Lung (tissue), 12 donors: Measurements from ENCODE around the gene OGFOD2. TPM values are rescaled to one million over a fixed set of nuclear protein-coding genes. Genes with fewer than 3 reads are reported as not detected.

ENCODE experiments used
- ATAC-seq: fragments of 200-7000 bp; cut with Tn5 transposase; one replicate; pipeline ENCODE4 v1.9.1; 2020; ENCODE audit warnings: moderate number of reproducible peaks; ENCODE audit not compliant: insufficient read depth, low FRiP score
- DNase-seq, 3 donors: peaks; one replicate each; pipeline ENCODE4 v3.0.0-alpha.2; 2013 to 2017
- H3K27ac ChIP-seq, 2 donors: one replicate each; pipeline ENCODE4 v1.5.1; 2013; ENCODE audit warnings: mild to moderate bottlenecking in 2 of 2, moderate library complexity in 2 of 2, control low read depth in 1 of 2, inconsistent platforms in 1 of 2, low read depth in 1 of 2, low read length in 1 of 2
- H3K27me3 ChIP-seq, 3 donors: one replicate each; pipeline ENCODE4 v1.5.1; 2013; ENCODE audit warnings: low read length in 2 of 3; ENCODE audit not compliant: control insufficient read depth in 3 of 3, insufficient read depth in 3 of 3
- H3K36me3 ChIP-seq, 4 donors: one replicate each; pipeline ENCODE4 v1.5.1; 2013; ENCODE audit warnings: low read length in 4 of 4, mild to moderate bottlenecking in 1 of 4, moderate library complexity in 1 of 4; ENCODE audit not compliant: control insufficient read depth in 4 of 4, insufficient read depth in 4 of 4
- H3K4me1 ChIP-seq, 5 donors: one replicate each; pipeline ENCODE4 v1.5.1; 2013; ENCODE audit warnings: low read length in 5 of 5, mild to moderate bottlenecking in 2 of 5, moderate library complexity in 1 of 5; ENCODE audit not compliant: control insufficient read depth in 5 of 5, insufficient read depth in 5 of 5
- H3K4me3 ChIP-seq: one replicate; pipeline ENCODE4 v1.5.1; 2013; ENCODE audit warnings: mild to moderate bottlenecking, control low read depth, moderate library complexity
- H3K9ac ChIP-seq, 2 donors: one replicate each; pipeline ENCODE4 v1.5.1; 2013; ENCODE audit warnings: low read length in 2 of 2, control low read depth in 1 of 2; ENCODE audit not compliant: insufficient read depth in 1 of 2
- H3K9me3 ChIP-seq, 4 donors: one replicate each; pipeline ENCODE4 v1.5.1; 2013; ENCODE audit warnings: low read length in 3 of 4, mild to moderate bottlenecking in 1 of 4, moderate library complexity in 1 of 4; ENCODE audit not compliant: control insufficient read depth in 4 of 4, insufficient read depth in 3 of 4
- CTCF ChIP-seq: IDR thresholded peaks from 2 replicates; pipeline ENCODE4 v1.5.1; 2012; ENCODE audit warnings: mild to moderate bottlenecking; ENCODE audit errors: control extremely low read depth, extremely low read depth
- WGBS, 2 donors: extraction: QIAGEN DNeasy Blood & Tissue Kit; methylation state at CpG; one replicate each; pipeline ENCODE4 v1.1.7; 2013; 5-methylcytosine and 5-hydroxymethylcytosine counted together
- polyA plus RNA-seq, 2 donors: library from polyadenylated mRNA; stranded (reverse); fragments of 200-250 nt; gene quantifications; one replicate each; pipeline ENCODE4 v1.2.1, GENCODE V29; 2013
- total RNA-seq, 2 donors: library from RNA; depleted of rRNA in 1 of 2; stranded (reverse); fragments of >200 nt in 1 of 2; gene quantifications; one replicate each; pipeline ENCODE4 v1.2.1, GENCODE V29; 2014 to 2021
- donor health status: control.
- donor health status: control.
- donor health status: Bipolar disorder and iron deficiency.
- donor health status: healthy.
- donor health status: DM: yes; HTN: yes; CAD: no.

The OGFOD2 gene
- total and polyA plus RNA-seq, 4 donors, result 11.4 to 30.1 (median 18.5) TPM

- Histone ChIP-seq H3K27me3 (no peaks in the 10 kb centered on the region), H3K9ac (no peak overlapping the region), H3K4me3 (no peak overlapping the region), H3K27ac (no peak overlapping the region), H3K4me1 (peaks cover 0 to 2% (median 0%) of the 10 kb centered on the region in 5 donors), H3K9me3 (no peaks in the 10 kb centered on the region), H3K36me3 (peaks cover 0 to 51% (median 3%) of the 10 kb centered on the region in 4 donors)
- WGBS, 2 donors, result 84 to 89% methylated on average over 20 of the region's 20 CpGs
- ATAC-seq (no peak), DNase-seq (no peak)
- TF ChIP-seq CTCF, result no peak
Observed at GRCh38 chr12:122999986-123000420, 25.0 kb downstream of the OGFOD2 start.

GRCh38 chr12:123000578-123000977, 25.5 kb downstream of the OGFOD2 start:
- TF ChIP-seq CTCF, result no peak
- no peak overlapping the region for H3K27ac ChIP-seq
- no peaks in the 10 kb centered on the region for H3K9me3 ChIP-seq
- no peak for DNase-seq
- WGBS, 2 donors, result 96 to 98% methylated on average over 10 of the region's 10 CpGs
- no peak overlapping the region for H3K4me3 ChIP-seq
- no peak for ATAC-seq
- H3K36me3 ChIP-seq, result peaks cover 0 to 49% (median 3%) of the 10 kb centered on the region in 4 donors
- H3K9ac ChIP-seq, result no peak overlapping the region
- H3K27me3 ChIP-seq, result no peaks in the 10 kb centered on the region
- peaks cover 0 to 2% (median 0%) of the 10 kb centered on the region in 5 donors for H3K4me1 ChIP-seq

GRCh38 chr12:123001464-123001863, 26.4 kb downstream of the OGFOD2 start:
- no peak for DNase-seq
- ATAC-seq, result no peak
- no peaks in the 10 kb centered on the region for H3K9me3 ChIP-seq
- H3K27me3 ChIP-seq, result no peaks in the 10 kb centered on the region
- no peaks in the 10 kb centered on the region for H3K4me1 ChIP-seq
- H3K9ac ChIP-seq, result no peak overlapping the region
- H3K4me3 ChIP-seq, result no peak overlapping the region
- no peak overlapping the region for H3K27ac ChIP-seq
- WGBS, 2 donors, result 92 to 95% methylated on average over 3 of the region's 3 CpGs
- H3K36me3 ChIP-seq, result peaks cover 0 to 43% (median 3%) of the 10 kb centered on the region in 4 donors
- TF ChIP-seq CTCF, result no peak

GRCh38 chr12:123003257-123003656, 28.2 kb downstream of the OGFOD2 start:
- Histone ChIP-seq H3K4me1 (no peaks in the 10 kb centered on the region), H3K4me3 (no peak overlapping the region), H3K36me3 (peaks cover 0 to 35% (median 4%) of the 10 kb centered on the region in 4 donors), H3K9me3 (no peaks in the 10 kb centered on the region), H3K9ac (no peak overlapping the region), H3K27me3 (no peaks in the 10 kb centered on the region), H3K27ac (no peak overlapping the region)
- no peak for ATAC-seq
- DNase-seq, result no peak
- TF ChIP-seq CTCF, result no peak
- WGBS, 2 donors, result 91 to 95% methylated on average over 6 of the region's 6 CpGs
